ENCODE measurements around the gene AGMAT. TPM values are rescaled to one million over a fixed set of nuclear protein-coding genes. Genes with fewer than 3 reads are reported as not detected.

Gene AGMAT
- total RNA-seq, 2 donors from 2014 or later, result 0.96 to 1.9 TPM

GRCh38 chr1:15575549-15576150, 9.2 kb downstream of the AGMAT start:
- Histone ChIP-seq H3K4me3 (no peak overlapping the region), H3K36me3 (no peaks in the 10 kb centered on the region), H3K4me1 (replicated peaks) (no peaks in the 10 kb centered on the region), H3K9me3 (no peaks in the 10 kb centered on the region), H3K27me3 (replicated peaks; ENCODE audit: insufficient read depth) (no peaks in the 10 kb centered on the region), H3K27ac (no peak overlapping the region)
- intact Hi-C loops (cut with DNase I), result no loop called here
- TF ChIP-seq POLR2A (IDR thresholded peaks at IDR 0.05), result no peak
- no peak for TF ChIP-seq POLR2AphosphoS5 (IDR thresholded peaks at IDR 0.05)
- TF ChIP-seq CTCF (IDR thresholded peaks at IDR 0.05), result no peak
- 96% methylated on average over 7 of the region's 7 CpGs for WGBS
- DNase-seq (ENCODE audit: low spot score), result no peak

- H3K27ac ChIP-seq, result no peak overlapping the region
- intact Hi-C loops (cut with DNase I), result no loop called here
- TF ChIP-seq POLR2AphosphoS5 (IDR thresholded peaks at IDR 0.05) (no peak), CTCF (IDR thresholded peaks at IDR 0.05) (no peak), POLR2A (IDR thresholded peaks at IDR 0.05) (no peak)
- no peak for DNase-seq (ENCODE audit: low spot score)
- H3K36me3 ChIP-seq, result peaks cover 0 to 3% of the 10 kb centered on the region in 2 donors
- no peaks in the 10 kb centered on the region for H3K9me3 ChIP-seq
- no peak overlapping the region for H3K4me3 ChIP-seq
- H3K4me1 ChIP-seq (replicated peaks), result no peaks in the 10 kb centered on the region
- H3K27me3 ChIP-seq (replicated peaks; ENCODE audit: insufficient read depth), result no peaks in the 10 kb centered on the region
- 71% methylated on average over 6 of the region's 6 CpGs for WGBS
Observed at GRCh38 chr1:15574741-15575140, 10.1 kb downstream of the AGMAT start.

GRCh38 chr1:15573477-15573876, 11.4 kb downstream of the AGMAT start:
- WGBS, result 85% methylated on average over 9 of the region's 9 CpGs
- Histone ChIP-seq H3K9me3 (no peaks in the 10 kb centered on the region), H3K27me3 (replicated peaks; ENCODE audit: insufficient read depth) (no peaks in the 10 kb centered on the region), H3K4me3 (no peak overlapping the region), H3K4me1 (replicated peaks) (no peaks in the 10 kb centered on the region), H3K36me3 (peaks cover 0 to 5% of the 10 kb centered on the region in 2 donors), H3K27ac (no peak overlapping the region)
- no peak for DNase-seq (ENCODE audit: low spot score)
- intact Hi-C loops (cut with DNase I), result no loop called here
- TF ChIP-seq POLR2AphosphoS5 (IDR thresholded peaks at IDR 0.05) (no peak), POLR2A (IDR thresholded peaks at IDR 0.05) (no peak), CTCF (IDR thresholded peaks at IDR 0.05) (no peak)

- Histone ChIP-seq H3K4me1 (replicated peaks) (no peaks in the 10 kb centered on the region), H3K4me3 (no peak overlapping the region), H3K9me3 (no peaks in the 10 kb centered on the region), H3K36me3 (peaks cover 5 to 10% of the 10 kb centered on the region in 2 donors), H3K27ac (no peak overlapping the region), H3K27me3 (replicated peaks; ENCODE audit: insufficient read depth) (no peaks in the 10 kb centered on the region)
- DNase-seq (ENCODE audit: low spot score), result no peak
- TF ChIP-seq POLR2AphosphoS5 (IDR thresholded peaks at IDR 0.05) (no peak), POLR2A (IDR thresholded peaks at IDR 0.05) (no peak), CTCF (IDR thresholded peaks at IDR 0.05) (no peak)
- intact Hi-C loops (cut with DNase I), result no loop called here
Observed at GRCh38 chr1:15571266-15571665, 13.6 kb downstream of the AGMAT start.

- intact Hi-C loops (cut with DNase I), result no loop called here
- WGBS, result 85% methylated on average over 1 of the region's 1 CpG
- H3K27me3 ChIP-seq (replicated peaks; ENCODE audit: insufficient read depth), result no peaks in the 10 kb centered on the region
- peaks cover 8 to 14% of the 10 kb centered on the region in 2 donors for H3K36me3 ChIP-seq
- H3K4me3 ChIP-seq, result no peak overlapping the region
- TF ChIP-seq POLR2AphosphoS5 (IDR thresholded peaks at IDR 0.05), result no peak
- H3K27ac ChIP-seq, result no peak overlapping the region
- no peak for DNase-seq (ENCODE audit: low spot score)
- no peaks in the 10 kb centered on the region for H3K4me1 ChIP-seq (replicated peaks)
- H3K9me3 ChIP-seq, result no peaks in the 10 kb centered on the region
Observed at GRCh38 chr1:15570861-15571260, 14.0 kb downstream of the AGMAT start.

Data from prostate gland (tissue), 2 donors.